ENCODE data around the gene MAGEA3. TPM values are rescaled to one million over a fixed set of nuclear protein-coding genes. Genes with fewer than 3 reads are reported as not detected.
"Not testable (repeated sequence)": the region's sequence is repeated elsewhere in the genome, so short reads cannot be mapped to it uniquely, and the experiment has no call there.

Gene MAGEA3, protein sequence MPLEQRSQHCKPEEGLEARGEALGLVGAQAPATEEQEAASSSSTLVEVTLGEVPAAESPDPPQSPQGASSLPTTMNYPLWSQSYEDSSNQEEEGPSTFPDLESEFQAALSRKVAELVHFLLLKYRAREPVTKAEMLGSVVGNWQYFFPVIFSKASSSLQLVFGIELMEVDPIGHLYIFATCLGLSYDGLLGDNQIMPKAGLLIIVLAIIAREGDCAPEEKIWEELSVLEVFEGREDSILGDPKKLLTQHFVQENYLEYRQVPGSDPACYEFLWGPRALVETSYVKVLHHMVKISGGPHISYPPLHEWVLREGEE
- total RNA-seq: not detected
- long read RNA-seq: 0 reads

DNA sequence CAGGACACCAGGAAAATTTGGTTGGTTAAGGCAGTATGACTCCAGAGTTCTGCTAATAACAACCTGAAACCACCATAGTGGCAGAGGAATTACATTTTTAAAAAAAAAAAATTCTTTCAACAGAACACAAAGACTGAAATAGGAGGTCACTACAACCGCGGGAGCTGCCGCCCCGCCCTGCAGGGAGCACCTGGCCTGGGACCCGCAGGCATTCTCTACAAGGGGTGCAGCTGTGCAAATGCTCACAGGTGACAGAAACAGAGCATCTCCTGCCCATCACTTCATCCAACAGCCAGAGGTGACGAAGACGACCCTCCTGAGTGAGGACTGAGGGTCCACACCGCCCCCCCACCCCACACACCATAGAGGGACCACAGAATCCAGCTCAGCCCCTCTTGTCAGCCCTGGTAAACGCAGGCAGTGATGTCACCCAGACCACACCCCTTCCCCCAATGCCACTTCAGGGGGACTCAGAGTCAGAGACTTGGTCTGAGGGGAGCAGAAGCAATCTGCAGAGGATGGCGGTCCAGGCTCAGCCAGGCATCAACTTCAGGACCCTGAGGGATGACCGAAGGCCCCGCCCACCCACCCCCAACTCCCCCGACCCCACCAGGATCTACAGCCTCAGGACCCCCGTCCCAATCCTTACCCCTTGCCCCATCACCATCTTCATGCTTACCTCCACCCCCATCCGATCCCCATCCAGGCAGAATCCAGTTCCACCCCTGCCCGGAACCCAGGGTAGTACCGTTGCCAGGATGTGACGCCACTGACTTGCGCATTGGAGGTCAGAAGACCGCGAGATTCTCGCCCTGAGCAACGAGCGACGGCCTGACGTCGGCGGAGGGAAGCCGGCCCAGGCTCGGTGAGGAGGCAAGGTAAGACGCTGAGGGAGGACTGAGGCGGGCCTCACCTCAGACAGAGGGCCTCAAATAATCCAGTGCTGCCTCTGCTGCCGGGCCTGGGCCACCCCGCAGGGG, at the start of gene MAGEA3:
MAGEA3 (plus strand) TSS at position 843 of the 980 bp plus-strand sequence. CDS start 2,039 bp downstream, outside the sequence.
- intact Hi-C loops (cut with DNase I); ATAC-seq; DNase-seq: not testable (repeated sequence)

DNA sequence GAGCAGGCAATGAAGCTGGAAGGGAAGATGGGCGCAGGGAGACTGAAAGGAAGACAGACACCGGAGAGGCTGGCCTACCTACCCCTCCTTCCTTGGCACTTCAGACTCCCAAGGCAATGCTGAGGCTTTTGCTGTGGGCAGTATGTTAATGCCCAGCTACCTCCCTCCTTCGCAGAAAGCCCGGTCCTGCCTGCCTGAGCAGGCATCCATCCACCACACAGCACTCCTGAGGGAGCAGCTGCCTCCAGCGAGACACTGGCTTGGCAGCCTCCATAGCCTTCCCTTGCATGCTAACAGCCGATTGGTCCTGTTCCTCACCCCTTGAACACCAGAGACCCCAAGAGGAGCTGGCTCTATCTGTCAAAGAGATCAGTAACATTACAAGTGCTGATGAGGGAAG, 46.5 kb upstream of the MAGEA3 start:
- no peak for ATAC-seq
- intact Hi-C loops (cut with DNase I): no loop called here
- DNase-seq: no peak

DNA sequence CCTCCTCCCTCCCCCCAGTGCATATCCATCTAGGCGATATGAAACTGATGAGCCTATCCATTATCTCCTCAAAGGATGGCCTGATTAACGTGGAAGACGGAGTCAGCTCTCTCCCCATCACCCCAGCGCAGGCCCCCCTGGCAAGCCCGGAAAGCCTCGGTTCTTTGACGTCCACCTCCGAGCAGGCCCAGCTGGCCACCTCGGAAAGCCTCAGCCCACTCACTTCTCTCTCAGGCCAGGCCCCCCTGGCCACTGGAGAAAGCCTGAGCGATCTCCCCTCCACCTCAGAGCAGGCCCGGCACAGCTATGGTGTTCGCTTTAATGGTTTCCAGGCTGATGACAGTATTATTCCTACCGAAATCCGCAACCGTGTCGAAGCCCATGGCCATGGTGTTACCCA, 46.1 kb upstream of the MAGEA3 start:
- DNase-seq: no peak
- intact Hi-C loops (cut with DNase I): no loop called here
- no peak for ATAC-seq

DNA sequence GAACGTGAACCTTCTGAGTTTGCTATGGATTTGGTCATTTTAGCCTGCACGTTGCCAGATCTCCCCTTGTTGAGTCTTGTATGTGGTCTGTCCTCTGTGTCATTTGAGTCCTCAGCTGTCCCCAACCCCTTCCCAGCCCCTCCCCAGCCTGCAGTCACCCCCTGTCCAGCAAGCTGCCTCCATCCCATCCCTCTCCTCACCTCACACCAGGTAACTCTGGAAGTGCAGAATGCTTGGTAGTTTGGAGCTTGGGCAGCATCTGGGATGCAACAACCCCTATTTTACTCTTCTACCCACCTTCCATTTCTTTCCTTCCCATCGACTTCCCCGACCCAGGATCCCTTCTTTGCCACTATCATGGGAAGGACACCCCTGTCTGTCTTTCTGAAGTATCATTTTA, 42.5 kb upstream of the MAGEA3 start:
- ATAC-seq (no peak), DNase-seq (no peak)
- intact Hi-C loops (cut with DNase I): no loop called here

DNA sequence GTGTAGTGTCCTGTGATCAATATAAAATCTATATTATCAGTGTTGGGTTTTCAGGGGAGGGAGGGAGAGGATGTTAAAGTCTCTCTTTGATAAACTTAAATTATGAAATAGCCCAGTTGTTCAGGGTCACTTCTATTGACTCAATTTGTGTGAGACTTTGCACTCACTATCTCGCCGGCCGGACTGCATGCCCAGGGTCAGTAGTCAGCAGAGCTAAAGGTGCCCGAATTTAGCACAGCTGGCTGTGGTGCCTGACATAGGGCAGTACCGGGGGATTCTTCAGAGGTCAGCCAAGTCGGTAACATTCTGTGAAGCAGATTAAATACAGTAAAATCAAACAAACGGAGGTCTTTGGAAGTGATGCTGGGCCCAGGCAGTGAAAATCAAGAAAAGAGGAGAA, 41.7 kb upstream of the MAGEA3 start:
- ATAC-seq (no peak), DNase-seq (no peak)
- intact Hi-C loops (cut with DNase I): no loop called here

DNA sequence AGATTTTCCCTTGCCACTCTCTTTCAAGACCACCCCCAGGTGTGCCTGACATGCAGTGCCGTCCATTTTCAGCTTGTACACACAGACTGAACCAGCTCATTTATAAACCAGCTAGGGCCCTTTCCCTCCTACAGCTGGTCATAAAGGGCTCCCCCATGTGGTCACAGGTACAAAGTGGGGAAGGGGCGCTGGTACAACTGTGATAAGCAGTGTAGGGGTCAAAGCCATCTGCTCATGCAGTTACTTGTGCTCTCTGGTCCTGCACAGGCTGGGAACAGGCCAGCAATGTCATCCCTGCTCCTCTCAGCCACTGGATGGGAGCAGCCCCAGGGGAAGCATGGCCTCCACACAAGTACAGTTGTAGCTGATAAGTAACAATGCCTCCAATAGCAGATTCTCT, 40.3 kb upstream of the MAGEA3 start:
- ATAC-seq (no peak), DNase-seq (no peak)
- intact Hi-C loops (cut with DNase I): no loop called here

DNA sequence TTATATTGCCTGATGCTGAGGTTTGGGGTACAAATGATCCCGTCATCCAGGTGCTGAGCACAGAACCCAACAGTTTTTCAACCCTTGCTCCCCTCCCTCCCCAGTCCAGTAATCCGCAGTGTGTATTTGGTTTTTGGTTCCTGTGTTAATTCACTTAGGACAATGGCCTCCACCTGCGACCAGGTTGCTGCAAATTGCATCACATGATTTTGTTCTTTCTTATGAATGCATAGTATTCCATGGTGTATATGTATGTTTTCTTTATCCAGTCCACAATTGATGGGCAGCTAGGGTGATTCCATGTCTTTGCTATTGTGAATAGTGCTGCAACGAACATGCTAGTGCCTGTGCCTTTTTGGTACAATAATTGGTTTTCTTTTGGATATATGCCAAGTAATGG, 35.5 kb upstream of the MAGEA3 start:
- intact Hi-C loops (cut with DNase I): no loop called here
- DNase-seq (no peak), ATAC-seq (no peak)

DNA sequence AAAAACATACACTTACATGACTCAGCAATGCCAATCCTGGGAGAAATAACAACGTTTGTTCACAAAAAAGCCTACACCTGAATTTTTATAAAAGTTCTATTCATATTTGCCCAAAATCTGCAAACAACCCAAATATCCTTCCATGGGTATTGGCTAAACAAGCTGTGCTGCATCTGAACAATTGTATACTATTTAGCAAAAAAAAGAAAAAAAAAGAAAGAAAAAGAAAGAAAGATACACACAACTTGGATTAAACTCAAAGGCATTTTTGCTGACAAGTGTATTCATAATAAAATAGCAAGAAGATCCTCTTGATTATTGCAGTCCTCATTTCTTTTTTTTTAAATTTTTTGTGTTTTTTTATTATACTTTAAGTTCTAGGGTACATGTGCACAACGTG, 24.5 kb upstream of the MAGEA3 start:
- ATAC-seq: no peak
- intact Hi-C loops (cut with DNase I): no loop called here
- no peak for DNase-seq

DNA sequence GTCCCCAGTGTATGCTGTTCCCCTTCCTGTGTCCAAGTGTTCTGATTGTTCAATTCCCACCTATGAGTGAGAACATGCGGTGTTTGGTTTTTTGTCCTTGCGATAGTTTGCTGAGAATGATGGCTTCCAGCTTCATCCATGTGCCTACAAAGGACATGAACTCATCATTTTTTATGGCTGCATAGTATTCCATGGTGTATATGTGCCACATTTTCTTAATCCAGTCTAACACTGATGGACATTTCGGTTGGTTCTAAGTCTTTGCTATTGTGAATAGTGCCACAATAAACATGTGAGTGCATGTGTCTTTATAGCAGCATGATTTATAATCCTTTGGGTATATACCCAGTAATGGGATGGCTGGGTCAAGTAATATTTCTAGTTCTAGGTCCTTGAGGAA, 23.9 kb upstream of the MAGEA3 start:
- DNase-seq; intact Hi-C loops (cut with DNase I); ATAC-seq: not testable (repeated sequence)

DNA sequence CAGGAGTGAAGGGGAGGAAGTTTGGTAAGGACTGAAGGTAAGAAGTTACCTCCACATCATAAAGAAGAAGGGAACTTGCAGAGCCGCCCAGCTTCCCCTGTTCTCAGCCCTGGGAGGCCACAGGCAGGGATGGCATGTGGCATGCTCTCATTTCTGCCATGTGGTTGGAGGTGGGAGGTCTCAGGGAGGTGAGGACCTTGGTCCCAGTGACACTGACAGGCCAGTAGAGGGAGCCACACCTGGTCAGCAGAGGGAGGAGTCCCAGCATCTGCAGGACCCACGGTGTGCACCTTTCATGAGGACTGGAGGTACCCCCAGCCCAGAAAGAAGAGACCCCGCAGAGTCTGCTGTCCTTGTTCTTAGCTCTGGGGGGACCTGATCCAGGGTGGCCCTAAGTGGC, 17.6 kb upstream of the MAGEA3 start:
- intact Hi-C loops (cut with DNase I); ATAC-seq; DNase-seq: not testable (repeated sequence)

DNA sequence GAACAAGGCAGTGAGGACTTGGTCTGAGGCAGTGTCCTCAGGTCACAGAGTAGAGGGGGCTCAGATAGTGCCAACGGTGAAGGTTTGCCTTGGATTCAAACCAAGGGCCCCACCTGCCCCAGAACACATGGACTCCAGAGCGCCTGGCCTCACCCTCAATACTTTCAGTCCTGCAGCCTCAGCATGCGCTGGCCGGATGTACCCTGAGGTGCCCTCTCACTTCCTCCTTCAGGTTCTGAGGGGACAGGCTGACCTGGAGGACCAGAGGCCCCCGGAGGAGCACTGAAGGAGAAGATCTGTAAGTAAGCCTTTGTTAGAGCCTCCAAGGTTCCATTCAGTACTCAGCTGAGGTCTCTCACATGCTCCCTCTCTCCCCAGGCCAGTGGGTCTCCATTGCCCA, 1.8 kb downstream of the MAGEA3 start:
- DNase-seq; ATAC-seq; intact Hi-C loops (cut with DNase I): not testable (repeated sequence)

DNA sequence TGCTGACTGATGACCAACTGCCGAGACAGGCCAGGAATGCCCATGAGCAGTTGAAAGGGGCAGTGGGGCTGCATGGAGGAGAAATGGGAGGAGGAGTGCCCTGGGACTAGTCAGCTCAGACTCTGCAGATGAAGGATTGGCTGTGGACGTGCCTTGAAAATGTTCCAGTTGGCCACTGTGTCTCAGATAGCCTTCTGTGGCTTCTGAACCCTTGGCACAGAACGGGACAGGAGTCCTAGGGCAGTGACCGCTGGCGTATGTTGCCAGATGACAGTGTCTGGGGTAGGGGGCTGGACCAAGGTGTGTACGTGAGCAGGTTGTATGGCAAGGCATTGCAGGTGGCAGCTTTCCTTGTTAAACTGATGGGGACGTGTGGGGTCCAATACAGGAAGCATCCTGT, 7.9 kb downstream of the MAGEA3 start:
- intact Hi-C loops (cut with DNase I); ATAC-seq; DNase-seq: not testable (repeated sequence)

DNA sequence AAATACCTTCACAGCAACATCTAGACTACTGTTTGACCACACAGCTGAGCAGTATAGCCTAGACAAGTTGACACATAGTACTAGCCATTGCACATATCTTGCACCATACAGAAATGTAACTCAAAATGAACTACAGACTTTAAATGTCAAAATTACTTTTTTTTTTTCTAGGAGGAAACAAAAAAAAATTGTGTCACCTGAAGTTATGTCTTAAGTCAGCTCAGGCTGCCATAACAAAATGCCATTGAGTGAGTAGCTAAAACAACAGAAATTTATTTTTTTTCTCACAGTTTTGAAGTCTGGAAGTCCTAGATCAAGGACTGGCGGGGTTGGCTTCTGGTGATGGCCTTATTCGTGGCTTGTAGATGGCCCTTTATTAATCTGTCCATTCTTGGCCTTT, 10.6 kb downstream of the MAGEA3 start, which contains the start of gene CSAG2:
CSAG2 (minus strand) TSS at position 101 of the 400 bp plus-strand sequence. CDS start 161 bp downstream, outside the sequence.
- DNase-seq; intact Hi-C loops (cut with DNase I); ATAC-seq: not testable (repeated sequence)

DNA sequence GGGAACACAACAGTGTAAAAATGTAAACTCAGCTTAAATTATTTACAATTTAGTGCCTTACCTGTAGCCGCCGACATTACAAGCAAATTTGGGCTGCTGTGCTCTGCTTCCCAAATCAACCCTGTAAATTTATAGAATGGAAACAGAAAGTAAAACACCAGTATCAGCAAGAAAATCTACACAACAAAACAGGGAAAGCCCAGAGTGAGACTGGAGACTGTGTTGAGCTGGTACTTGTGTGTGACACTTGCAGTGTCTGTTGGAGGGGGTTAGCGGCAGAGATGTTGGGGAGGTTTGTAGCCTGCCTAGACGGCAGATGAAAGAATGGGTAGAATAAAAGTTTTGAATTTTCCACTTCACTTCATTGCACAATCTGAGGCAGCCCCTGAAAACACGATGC, 14.6 kb downstream of the MAGEA3 start:
- ATAC-seq; DNase-seq; intact Hi-C loops (cut with DNase I): not testable (repeated sequence)

DNA sequence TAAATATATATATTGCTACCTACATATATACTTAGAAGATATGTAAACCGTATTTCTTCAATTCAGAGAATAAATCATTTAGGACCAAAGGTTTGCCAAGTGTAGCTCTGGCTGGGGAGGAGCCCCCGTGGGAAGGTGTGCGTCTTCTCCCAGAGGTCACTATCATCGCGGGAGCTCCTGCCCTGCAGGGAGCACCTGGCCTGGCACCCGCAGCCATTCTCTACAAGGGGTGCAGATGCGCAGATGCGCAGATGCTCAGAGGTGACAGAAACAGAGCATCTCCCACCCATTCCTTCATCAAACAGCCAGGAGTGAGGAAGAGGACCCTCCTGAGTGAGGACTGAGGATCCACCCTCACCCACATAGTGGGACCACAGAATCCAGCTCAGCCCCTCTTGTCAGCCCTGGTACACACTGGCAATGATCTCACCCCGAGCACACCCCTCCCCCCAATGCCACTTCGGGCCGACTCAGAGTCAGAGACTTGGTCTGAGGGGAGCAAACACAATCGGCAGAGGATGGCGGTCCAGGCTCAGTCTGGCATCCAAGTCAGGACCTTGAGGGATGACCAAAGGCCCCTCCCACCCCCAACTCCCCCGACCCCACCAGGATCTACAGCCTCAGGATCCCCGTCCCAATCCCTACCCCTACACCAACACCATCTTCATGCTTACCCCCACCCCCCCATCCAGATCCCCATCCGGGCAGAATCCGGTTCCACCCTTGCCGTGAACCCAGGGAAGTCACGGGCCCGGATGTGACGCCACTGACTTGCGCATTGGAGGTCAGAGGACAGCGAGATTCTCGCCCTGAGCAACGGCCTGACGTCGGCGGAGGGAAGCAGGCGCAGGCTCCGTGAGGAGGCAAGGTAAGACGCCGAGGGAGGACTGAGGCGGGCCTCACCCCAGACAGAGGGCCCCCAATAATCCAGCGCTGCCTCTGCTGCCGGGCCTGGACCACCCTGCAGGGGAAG, 15.5 kb downstream of the MAGEA3 start, which contains the start of gene MAGEA2B:
MAGEA2B (plus strand) TSS at position 814 of the 973 bp plus-strand sequence. CDS start 2,479 bp downstream, outside the sequence.
- intact Hi-C loops (cut with DNase I); DNase-seq; ATAC-seq: not testable (repeated sequence)

DNA sequence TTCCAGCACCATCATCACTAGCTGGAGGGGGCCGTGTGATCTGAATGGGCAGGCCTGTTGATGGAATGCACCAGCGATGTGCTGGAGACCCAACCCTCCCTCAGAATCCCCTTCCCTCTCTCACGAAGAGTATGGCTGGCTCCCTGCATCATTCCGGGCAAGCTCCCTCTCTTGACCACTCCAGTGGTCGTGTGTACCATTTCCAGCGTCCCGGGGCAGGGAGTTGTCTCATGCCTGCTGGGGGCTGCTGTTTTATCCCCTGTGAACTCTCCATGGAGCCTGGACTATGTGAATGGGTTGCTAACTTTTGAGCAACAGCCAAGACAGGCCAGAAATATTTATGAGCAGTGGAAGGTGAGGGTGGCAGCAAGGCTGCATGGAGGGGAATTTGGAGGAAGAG, 26.8 kb downstream of the MAGEA3 start:
- DNase-seq (no peak), ATAC-seq (no peak)
- intact Hi-C loops (cut with DNase I): no loop called here

DNA sequence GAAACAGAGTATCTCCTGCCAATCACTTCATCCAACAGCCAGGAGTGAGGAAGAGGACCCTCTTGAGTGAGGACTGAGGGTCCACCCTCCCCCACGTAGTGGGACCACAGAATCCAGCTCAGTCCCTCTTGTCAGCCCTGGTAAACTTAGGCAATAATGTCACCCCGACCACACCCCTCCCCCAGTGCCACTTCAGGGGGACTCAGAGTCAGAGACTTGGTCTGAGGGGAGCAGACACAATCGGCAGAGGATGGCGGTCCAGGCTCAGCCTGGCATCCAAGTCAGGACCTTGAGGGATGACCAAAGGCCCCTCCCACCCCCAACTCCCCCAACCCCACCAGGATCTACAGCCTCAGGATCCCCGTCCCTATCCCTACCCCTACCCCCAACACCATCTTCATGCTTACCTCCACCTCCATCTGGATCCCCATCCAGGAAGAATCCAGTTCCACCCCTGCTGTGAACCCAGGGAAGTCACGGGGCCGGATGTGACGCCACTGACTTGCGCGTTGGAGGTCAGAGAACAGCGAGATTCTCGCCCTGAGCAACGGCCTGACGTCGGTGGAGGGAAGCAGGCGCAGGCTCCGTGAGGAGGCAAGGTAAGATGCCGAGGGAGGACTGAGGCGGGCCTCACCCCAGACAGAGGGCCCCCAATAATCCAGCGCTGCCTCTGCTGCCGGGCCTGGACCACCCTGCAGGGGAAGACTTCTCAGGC, 34.8 kb downstream of the MAGEA3 start, which contains the start of the genes CSAG1 and MAGEA12:
CSAG1 (minus strand) TSS at position 461 of the 715 bp plus-strand sequence. CDS start 1,261 bp downstream, outside the sequence.
MAGEA12 (plus strand) TSS at position 497 of the 715 bp plus-strand sequence. CDS start 2,405 bp downstream, outside the sequence.
- ATAC-seq (no peak), DNase-seq (no peak)
- intact Hi-C loops (cut with DNase I): no loop called here
